ENCODE measurements around the gene KAZN. TPM values are rescaled to one million over a fixed set of nuclear protein-coding genes. Genes with fewer than 3 reads are reported as not detected.
A peak's percentile ranks its signal among the peaks of the same experiment; 100 is the strongest.

KAZN gene
- total and polyA plus RNA-seq, 4 donors: 7.6 to 18.8 (median 11.2) TPM

- Histone ChIP-seq H3K4me3 (no peak overlapping the region), H3K4me1 (ENCODE audit: control insufficient read depth in 5 of 5, insufficient read depth in 5 of 5, low read length in 5 of 5) (peaks cover 0 to 14% (median 4%) of the 10 kb centered on the region in 5 donors), H3K9ac (ENCODE audit: insufficient read depth in 1 of 2, low read length in 2 of 2) (no peak overlapping the region), H3K36me3 (ENCODE audit: control insufficient read depth in 4 of 4, insufficient read depth in 4 of 4, low read length in 4 of 4) (no peaks in the 10 kb centered on the region), H3K27ac (ENCODE audit: low read depth in 1 of 2, low read length in 1 of 2) (no peak overlapping the region), H3K27me3 (ENCODE audit: control insufficient read depth in 3 of 3, insufficient read depth in 3 of 3, low read length in 2 of 3) (peaks cover 0 to 5% (median 0%) of the 10 kb centered on the region in 3 donors), H3K9me3 (ENCODE audit: control insufficient read depth in 4 of 4, insufficient read depth in 3 of 4, low read length in 3 of 4) (peaks cover 0 to 2% (median 0%) of the 10 kb centered on the region in 4 donors)
- 25 to 32% methylated on average over 5 of the region's 5 CpGs for WGBS, 2 donors
- TF ChIP-seq CTCF (IDR thresholded peaks at IDR 0.05; ENCODE audit: control extremely low read depth, extremely low read depth): no peak
- peak; percentile 36 to 68 (median 46) for DNase-seq
- ATAC-seq (ENCODE audit: insufficient read depth, low FRiP score): no peak
Observed at GRCh38 chr1:14634486-14634885, 36.0 kb downstream of the KAZN start.

- no peak for TF ChIP-seq CTCF (IDR thresholded peaks at IDR 0.05; ENCODE audit: control extremely low read depth, extremely low read depth)
- DNase-seq (no peak), ATAC-seq (ENCODE audit: insufficient read depth, low FRiP score) (no peak)
- Histone ChIP-seq H3K4me1 (ENCODE audit: control insufficient read depth in 5 of 5, insufficient read depth in 5 of 5, low read length in 5 of 5) (peaks cover 0 to 14% (median 4%) of the 10 kb centered on the region in 5 donors), H3K36me3 (ENCODE audit: control insufficient read depth in 4 of 4, insufficient read depth in 4 of 4, low read length in 4 of 4) (no peaks in the 10 kb centered on the region), H3K4me3 (no peak overlapping the region), H3K9me3 (ENCODE audit: control insufficient read depth in 4 of 4, insufficient read depth in 3 of 4, low read length in 3 of 4) (peaks cover 0 to 2% (median 0%) of the 10 kb centered on the region in 4 donors), H3K27ac (ENCODE audit: low read depth in 1 of 2, low read length in 1 of 2) (no peak overlapping the region), H3K27me3 (ENCODE audit: control insufficient read depth in 3 of 3, insufficient read depth in 3 of 3, low read length in 2 of 3) (peaks cover 0 to 5% (median 0%) of the 10 kb centered on the region in 3 donors), H3K9ac (ENCODE audit: insufficient read depth in 1 of 2, low read length in 2 of 2) (no peak overlapping the region)
- WGBS, 2 donors: 96 to 97% methylated on average over 9 of the region's 9 CpGs
Observed at GRCh38 chr1:14635421-14635820, 36.9 kb downstream of the KAZN start.

- WGBS, 2 donors: 85 to 86% methylated on average over 9 of the region's 9 CpGs
- DNase-seq (no peak), ATAC-seq (ENCODE audit: insufficient read depth, low FRiP score) (no peak)
- no peaks in the 10 kb centered on the region for H3K36me3 ChIP-seq (ENCODE audit: control insufficient read depth in 4 of 4, insufficient read depth in 4 of 4, low read length in 4 of 4)
- peaks cover 0 to 5% (median 0%) of the 10 kb centered on the region in 3 donors for H3K27me3 ChIP-seq (ENCODE audit: control insufficient read depth in 3 of 3, insufficient read depth in 3 of 3, low read length in 2 of 3)
- no peak for TF ChIP-seq CTCF (IDR thresholded peaks at IDR 0.05; ENCODE audit: control extremely low read depth, extremely low read depth)
- no peak overlapping the region for H3K27ac ChIP-seq (ENCODE audit: low read depth in 1 of 2, low read length in 1 of 2)
- H3K9me3 ChIP-seq (ENCODE audit: control insufficient read depth in 4 of 4, insufficient read depth in 3 of 4, low read length in 3 of 4): peaks cover 0 to 2% (median 0%) of the 10 kb centered on the region in 4 donors
- peaks cover 0 to 11% (median 4%) of the 10 kb centered on the region in 5 donors for H3K4me1 ChIP-seq (ENCODE audit: control insufficient read depth in 5 of 5, insufficient read depth in 5 of 5, low read length in 5 of 5)
- H3K4me3 ChIP-seq: no peak overlapping the region
- no peak overlapping the region for H3K9ac ChIP-seq (ENCODE audit: insufficient read depth in 1 of 2, low read length in 2 of 2)
Observed at GRCh38 chr1:14636897-14637632, 38.6 kb downstream of the KAZN start.

Data from lung (tissue), 12 donors.